K562 (cell line): ENCODE measurements around the gene SGIP1.
"Not testable (repeated sequence)": the region's sequence is repeated elsewhere in the genome, so short reads cannot be mapped to it uniquely, and the experiment has no call there.

Experiments
- ETV6 ChIP-seq, 3 experiments: fragments of 150-350 bp in 1 of 3; sonication (generic) in 1 of 3; formaldehyde crosslinking in 1 of 3; IDR thresholded peaks; 2 replicates each; pipeline versions ENCODE4 v1.6.1 to v1.8.0; 2014 to 2022; ENCODE audit warnings: borderline replicate concordance in 2 of 3, low read depth in 2 of 3, antibody characterized with exemption in 1 of 3, low read length in 1 of 3, mild to moderate bottlenecking in 1 of 3, missing genetic modification reagents in 1 of 3
- JUNB ChIP-seq: fragments of 450-650 bp; formaldehyde crosslinking; conservative IDR thresholded peaks from 2 replicates; pipeline ENCODE4 v1.4.0; 2020; ENCODE audit warnings: mild to moderate bottlenecking
- JUND ChIP-seq, 2 experiments: IDR thresholded peaks; 2 replicates in 1 of 2; 3 replicates in 1 of 2; pipeline ENCODE4 v1.6.1; 2011; ENCODE audit warnings: borderline replicate concordance in 2 of 2, low read depth in 2 of 2, low read length in 2 of 2, improper control_type of control experiment in 1 of 2, missing biosample characterization in 1 of 2, missing genetic modification characterization in 1 of 2, missing genetic modification reagents in 1 of 2
- PBX2 ChIP-seq, 2 experiments: IDR thresholded peaks in 1 of 2; conservative IDR thresholded peaks in 1 of 2; 2 replicates each; pipeline ENCODE4 v1.6.1; 2016; ENCODE audit warnings: low read depth in 2 of 2, mild to moderate bottlenecking in 1 of 2, missing compliant biosample characterization in 1 of 2, missing genetic modification characterization in 1 of 2, moderate library complexity in 1 of 2
- ZNF239 ChIP-seq: fragments of 250-450 bp; sonication (Bioruptor Pico); IDR thresholded peaks from 2 replicates; pipeline ENCODE4 v1.4.0; 2020; ENCODE audit warnings: mild to moderate bottlenecking
- ZNF445 ChIP-seq: fragments of 250-450 bp; sonication (Bioruptor Pico); IDR thresholded peaks from 2 replicates; pipeline ENCODE4 v1.4.0; 2020; ENCODE audit warnings: low read depth, mild to moderate bottlenecking, moderate library complexity
- TF ChIP-seq, protein P1 (sequence below): fragments of 450-650 bp; formaldehyde crosslinking; IDR thresholded peaks from 2 replicates; pipeline ENCODE4 v1.4.0; 2022; ENCODE audit warnings: mild to moderate bottlenecking, moderate library complexity
- TF ChIP-seq, protein P2 (sequence below): sonication (generic); formaldehyde crosslinking; IDR thresholded peaks from 2 replicates; pipeline ENCODE4 v1.4.0; 2020; ENCODE audit warnings: mild to moderate bottlenecking, missing genetic modification reagents
- TF ChIP-seq, protein P3 (sequence below), 3 experiments: IDR thresholded peaks in 2 of 3; conservative IDR thresholded peaks in 1 of 3; 2 replicates each; pipeline ENCODE4 v1.5.1; 2011 to 2012; ENCODE audit warnings: low read length in 3 of 3, mild to moderate bottlenecking in 3 of 3, control low read depth in 2 of 3, improper control_type of control experiment in 1 of 3, inconsistent platforms in 1 of 3, low read depth in 1 of 3, mixed read lengths in 1 of 3, moderate library complexity in 1 of 3; ENCODE audit not compliant: insufficient read depth in 2 of 3
- TF ChIP-seq, protein P4 (sequence below): fragments of 150-350 bp; IDR thresholded peaks from 2 replicates; pipeline ENCODE4 v1.6.1; 2014; ENCODE audit warnings: low read depth, mild to moderate bottlenecking, low read length, borderline replicate concordance

- not testable (repeated sequence) for TF ChIP-seq JUND (IDR thresholded peaks at IDR 0.05; ENCODE audit: borderline replicate concordance, low read depth, low read length); JUND (tag; IDR thresholded peaks at IDR 0.05; ENCODE audit: borderline replicate concordance, low read depth, low read length); ZNF239 (CRISPR knock-in tag); PBX2 (CRISPR knock-in tag; IDR thresholded peaks at IDR 0.05; ENCODE audit: low read depth); PBX2 (tag; conservative IDR thresholded peaks at IDR 0.05; ENCODE audit: low read depth); ETV6 (IDR thresholded peaks at IDR 0.05; ENCODE audit: borderline replicate concordance in 1 of 2, low read depth in 2 of 2, low read length in 1 of 2); ETV6 (CRISPR knock-in tag; IDR thresholded peaks at IDR 0.05; ENCODE audit: borderline replicate concordance); ZNF445 (CRISPR knock-in tag); JUNB (CRISPR knock-in tag)
- TF ChIP-seq, protein P1, sequence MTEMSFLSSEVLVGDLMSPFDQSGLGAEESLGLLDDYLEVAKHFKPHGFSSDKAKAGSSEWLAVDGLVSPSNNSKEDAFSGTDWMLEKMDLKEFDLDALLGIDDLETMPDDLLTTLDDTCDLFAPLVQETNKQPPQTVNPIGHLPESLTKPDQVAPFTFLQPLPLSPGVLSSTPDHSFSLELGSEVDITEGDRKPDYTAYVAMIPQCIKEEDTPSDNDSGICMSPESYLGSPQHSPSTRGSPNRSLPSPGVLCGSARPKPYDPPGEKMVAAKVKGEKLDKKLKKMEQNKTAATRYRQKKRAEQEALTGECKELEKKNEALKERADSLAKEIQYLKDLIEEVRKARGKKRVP (CRISPR knock-in tag): not testable (repeated sequence)
- TF ChIP-seq, protein P2, sequence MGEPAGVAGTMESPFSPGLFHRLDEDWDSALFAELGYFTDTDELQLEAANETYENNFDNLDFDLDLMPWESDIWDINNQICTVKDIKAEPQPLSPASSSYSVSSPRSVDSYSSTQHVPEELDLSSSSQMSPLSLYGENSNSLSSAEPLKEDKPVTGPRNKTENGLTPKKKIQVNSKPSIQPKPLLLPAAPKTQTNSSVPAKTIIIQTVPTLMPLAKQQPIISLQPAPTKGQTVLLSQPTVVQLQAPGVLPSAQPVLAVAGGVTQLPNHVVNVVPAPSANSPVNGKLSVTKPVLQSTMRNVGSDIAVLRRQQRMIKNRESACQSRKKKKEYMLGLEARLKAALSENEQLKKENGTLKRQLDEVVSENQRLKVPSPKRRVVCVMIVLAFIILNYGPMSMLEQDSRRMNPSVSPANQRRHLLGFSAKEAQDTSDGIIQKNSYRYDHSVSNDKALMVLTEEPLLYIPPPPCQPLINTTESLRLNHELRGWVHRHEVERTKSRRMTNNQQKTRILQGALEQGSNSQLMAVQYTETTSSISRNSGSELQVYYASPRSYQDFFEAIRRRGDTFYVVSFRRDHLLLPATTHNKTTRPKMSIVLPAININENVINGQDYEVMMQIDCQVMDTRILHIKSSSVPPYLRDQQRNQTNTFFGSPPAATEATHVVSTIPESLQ (CRISPR knock-in tag): not testable (repeated sequence)
- TF ChIP-seq, protein P3, sequence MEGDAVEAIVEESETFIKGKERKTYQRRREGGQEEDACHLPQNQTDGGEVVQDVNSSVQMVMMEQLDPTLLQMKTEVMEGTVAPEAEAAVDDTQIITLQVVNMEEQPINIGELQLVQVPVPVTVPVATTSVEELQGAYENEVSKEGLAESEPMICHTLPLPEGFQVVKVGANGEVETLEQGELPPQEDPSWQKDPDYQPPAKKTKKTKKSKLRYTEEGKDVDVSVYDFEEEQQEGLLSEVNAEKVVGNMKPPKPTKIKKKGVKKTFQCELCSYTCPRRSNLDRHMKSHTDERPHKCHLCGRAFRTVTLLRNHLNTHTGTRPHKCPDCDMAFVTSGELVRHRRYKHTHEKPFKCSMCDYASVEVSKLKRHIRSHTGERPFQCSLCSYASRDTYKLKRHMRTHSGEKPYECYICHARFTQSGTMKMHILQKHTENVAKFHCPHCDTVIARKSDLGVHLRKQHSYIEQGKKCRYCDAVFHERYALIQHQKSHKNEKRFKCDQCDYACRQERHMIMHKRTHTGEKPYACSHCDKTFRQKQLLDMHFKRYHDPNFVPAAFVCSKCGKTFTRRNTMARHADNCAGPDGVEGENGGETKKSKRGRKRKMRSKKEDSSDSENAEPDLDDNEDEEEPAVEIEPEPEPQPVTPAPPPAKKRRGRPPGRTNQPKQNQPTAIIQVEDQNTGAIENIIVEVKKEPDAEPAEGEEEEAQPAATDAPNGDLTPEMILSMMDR (IDR thresholded peaks at IDR 0.05 in 2 of 3, conservative IDR thresholded peaks at IDR 0.05 in 1 of 3; ENCODE audit: insufficient read depth in 2 of 3, low read depth in 1 of 3, low read length in 3 of 3): not testable (repeated sequence)
- TF ChIP-seq, protein P4, sequence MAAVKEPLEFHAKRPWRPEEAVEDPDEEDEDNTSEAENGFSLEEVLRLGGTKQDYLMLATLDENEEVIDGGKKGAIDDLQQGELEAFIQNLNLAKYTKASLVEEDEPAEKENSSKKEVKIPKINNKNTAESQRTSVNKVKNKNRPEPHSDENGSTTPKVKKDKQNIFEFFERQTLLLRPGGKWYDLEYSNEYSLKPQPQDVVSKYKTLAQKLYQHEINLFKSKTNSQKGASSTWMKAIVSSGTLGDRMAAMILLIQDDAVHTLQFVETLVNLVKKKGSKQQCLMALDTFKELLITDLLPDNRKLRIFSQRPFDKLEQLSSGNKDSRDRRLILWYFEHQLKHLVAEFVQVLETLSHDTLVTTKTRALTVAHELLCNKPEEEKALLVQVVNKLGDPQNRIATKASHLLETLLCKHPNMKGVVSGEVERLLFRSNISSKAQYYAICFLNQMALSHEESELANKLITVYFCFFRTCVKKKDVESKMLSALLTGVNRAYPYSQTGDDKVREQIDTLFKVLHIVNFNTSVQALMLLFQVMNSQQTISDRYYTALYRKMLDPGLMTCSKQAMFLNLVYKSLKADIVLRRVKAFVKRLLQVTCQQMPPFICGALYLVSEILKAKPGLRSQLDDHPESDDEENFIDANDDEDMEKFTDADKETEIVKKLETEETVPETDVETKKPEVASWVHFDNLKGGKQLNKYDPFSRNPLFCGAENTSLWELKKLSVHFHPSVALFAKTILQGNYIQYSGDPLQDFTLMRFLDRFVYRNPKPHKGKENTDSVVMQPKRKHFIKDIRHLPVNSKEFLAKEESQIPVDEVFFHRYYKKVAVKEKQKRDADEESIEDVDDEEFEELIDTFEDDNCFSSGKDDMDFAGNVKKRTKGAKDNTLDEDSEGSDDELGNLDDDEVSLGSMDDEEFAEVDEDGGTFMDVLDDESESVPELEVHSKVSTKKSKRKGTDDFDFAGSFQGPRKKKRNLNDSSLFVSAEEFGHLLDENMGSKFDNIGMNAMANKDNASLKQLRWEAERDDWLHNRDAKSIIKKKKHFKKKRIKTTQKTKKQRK: not testable (repeated sequence)
These were observed 261.9 kb downstream of the SGIP1 start for GRCh38 chr1:66795839-66796238.
